GM08714 (cell line): ENCODE measurements around the gene NDUFAB1.
"Not testable (repeated sequence)": the region's sequence is repeated elsewhere in the genome, so short reads cannot be mapped to it uniquely, and the experiment has no call there.

Source experiments
- H3K4me3 ChIP-seq: fragments of 200-500 bp; sonication (Bioruptor generic); 2 replicates; pipeline ENCODE4 v1.5.1; 2014; ENCODE audit warnings: mild to moderate bottlenecking, low read length, inconsistent platforms
- ZNF274 ChIP-seq: IDR thresholded peaks from 2 replicates; pipeline ENCODE4 v1.6.1; 2012; ENCODE audit warnings: mild to moderate bottlenecking, low read depth, low read length

The NDUFAB1 gene

DNA sequence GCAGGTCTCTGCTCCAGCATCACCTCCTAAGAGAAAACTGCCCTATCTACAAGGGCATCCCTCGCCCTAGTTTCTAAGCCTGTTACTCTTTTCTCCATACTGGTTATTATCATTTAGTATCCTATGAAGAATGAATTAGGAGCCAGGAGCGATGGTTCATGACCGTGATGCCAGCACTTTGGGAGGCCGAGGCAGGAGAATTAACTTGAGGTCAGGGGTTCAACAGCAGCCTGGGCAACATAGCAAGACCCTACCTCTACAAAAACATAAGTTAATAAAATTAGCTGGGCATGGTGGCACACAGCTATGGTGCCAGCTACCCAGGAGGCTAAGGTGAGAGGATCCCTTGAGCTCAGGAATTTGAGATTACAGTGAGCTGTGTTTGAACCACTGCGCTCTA, 46.2 kb downstream of the NDUFAB1 start:
- H3K4me3 ChIP-seq = no peak overlapping the region
- TF ChIP-seq ZNF274 = no peak

DNA sequence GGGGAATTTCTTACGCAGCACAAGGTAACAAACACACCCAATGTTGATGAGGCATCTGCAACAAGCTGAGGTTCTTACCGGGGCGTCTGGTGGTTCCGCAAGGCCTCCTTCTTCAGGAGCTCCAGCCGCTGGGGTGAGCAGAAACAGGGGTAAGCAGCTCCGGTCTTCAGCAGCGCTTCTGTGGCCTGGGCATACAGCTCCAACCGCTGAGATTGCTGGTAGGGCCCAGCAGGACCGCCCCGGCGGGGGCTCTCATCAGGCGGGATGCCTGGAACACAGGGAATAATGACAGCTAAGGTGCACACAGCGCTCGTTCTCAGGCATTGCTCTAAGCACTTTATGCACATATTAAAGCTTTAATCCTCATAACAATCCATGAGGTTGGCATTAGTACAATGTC, 51.7 kb downstream of the NDUFAB1 start:
- TF ChIP-seq ZNF274 = no peak
- no peak overlapping the region for H3K4me3 ChIP-seq

DNA sequence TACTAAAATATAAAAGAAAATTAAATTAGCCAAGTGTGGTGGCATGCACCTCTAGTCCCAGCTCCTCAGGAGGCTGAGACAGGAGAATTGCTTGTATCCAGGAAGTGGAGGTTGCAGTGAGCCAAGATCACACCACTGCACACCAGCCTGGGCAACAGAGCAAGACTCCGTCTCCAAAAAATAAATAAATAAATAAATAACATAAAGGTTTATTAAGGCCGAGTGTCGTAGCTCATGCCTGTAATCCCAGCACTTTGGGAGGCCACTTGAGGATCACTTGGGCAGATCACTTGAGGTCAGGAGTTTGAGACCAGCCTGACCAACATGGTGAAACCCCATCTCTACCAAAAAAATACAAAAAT, 55.3 kb downstream of the NDUFAB1 start:
- H3K4me3 ChIP-seq = not testable (repeated sequence)

GRCh38 chr16:23539984-23540816, 55.9 kb downstream of the NDUFAB1 start:
- TF ChIP-seq ZNF274 = no peak

DNA sequence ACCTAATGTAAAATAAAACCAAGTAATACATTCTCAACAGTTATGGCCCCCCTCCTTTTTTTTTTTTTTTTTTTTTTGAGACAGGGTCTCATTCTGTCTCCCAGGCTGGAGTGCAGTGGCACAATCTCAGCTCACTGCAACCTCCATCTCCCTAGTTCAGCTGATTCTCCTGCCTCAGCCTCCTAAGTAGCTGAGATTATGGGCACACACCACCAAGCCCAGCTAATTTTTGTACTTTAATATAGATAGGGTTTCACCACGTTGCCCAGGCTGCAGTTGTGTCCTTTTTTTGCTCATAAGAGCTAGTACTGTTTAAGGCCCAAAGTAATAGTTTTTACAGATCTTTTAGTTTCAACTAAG, 57.2 kb downstream of the NDUFAB1 start:
- no peak for TF ChIP-seq ZNF274
- H3K4me3 ChIP-seq = no peak overlapping the region

More at GRCh38 chr16:23539984-23540816, 55.9 kb downstream of the NDUFAB1 start:
- no peak overlapping the region for H3K4me3 ChIP-seq

DNA sequence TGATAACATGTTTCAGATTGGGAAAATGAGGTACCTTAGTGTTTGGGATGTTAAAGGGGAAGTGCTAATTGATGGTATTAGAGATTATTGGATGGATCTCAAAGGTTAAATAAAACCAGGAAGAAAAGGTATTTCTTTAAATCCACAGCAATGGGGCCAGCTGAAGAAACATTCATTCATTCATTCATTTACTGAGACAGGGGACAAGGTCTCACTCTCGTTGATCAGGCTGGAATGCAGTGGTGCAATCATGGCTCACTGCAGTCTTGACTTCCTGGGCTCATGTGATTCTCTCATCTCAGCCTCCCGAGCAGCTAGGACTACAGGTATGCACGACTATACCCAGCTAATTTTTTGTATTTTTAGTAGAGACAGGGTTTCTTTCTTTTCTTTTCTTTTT, 58.7 kb downstream of the NDUFAB1 start:
- no peak for TF ChIP-seq ZNF274
- no peak overlapping the region for H3K4me3 ChIP-seq

DNA sequence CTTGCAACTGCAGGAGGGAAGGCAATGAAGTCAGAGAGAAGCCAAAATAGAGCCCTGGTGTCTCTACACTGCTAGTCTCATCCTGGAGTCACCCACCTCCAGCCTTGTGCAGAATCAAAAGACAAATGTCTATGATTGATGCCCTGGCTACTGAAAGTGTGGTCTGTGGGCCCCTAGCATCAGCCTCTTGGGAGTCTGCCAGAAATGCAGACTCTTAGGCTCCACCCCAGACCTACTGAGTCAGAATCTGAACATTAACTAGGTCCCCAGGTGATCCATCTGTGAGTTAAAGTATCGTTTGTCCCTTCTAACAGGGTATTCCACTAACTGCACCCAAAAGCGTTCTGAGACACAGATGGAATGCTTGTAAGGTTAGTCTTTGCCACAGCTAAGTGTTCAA, 60.2 kb downstream of the NDUFAB1 start:
- TF ChIP-seq ZNF274 = no peak

DNA sequence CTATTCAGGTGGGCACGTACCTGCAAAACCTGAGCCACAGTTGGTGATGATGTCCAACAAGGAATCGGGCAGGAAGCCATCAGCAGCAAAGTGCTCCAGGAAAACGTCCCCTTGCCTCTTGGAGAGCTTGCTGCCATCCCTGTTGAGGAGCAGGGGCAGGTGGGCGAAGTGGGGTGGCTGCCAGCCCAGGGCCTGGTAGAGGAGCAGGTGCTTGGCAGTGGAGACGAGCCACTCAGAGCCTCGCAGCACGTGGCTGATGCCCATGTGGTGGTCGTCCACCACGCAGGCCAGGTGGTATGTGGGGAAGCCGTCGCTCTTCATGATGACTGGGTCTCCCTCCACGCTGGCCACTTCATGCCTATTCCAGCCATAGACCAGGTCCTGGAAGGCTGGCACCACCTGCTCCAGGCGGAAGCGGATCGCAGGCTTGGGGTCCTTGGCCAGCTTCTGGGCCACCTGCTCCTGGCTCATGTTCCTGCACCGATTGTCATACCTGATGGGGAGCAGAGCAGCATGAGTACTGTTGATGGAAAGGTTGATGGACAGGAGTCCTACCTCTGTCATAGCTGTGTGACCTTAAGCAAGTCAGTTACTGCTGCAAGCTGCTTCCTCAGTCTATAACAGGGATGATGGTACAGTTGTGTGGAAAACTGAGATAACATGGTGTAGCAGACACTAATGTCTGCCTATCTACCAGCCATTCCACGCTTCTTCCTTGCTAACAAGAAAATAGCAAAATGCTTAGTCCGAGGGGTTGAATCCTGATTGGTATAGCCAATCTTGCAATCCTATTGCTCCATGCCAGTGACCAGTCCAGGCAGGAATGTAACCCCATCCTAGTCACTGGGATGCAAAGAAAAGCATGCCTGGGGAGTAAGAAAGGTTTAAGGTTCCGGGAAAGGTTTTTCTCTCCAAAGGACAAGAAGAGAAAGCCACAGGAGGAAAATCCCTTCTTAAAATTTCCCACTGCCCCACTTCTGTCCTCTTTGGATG, 61.0 kb downstream of the NDUFAB1 start:
- no peak for TF ChIP-seq ZNF274
- no peak overlapping the region for H3K4me3 ChIP-seq

More for the DNA sequence above, 60.2 kb downstream of the NDUFAB1 start:
- no peak overlapping the region for H3K4me3 ChIP-seq

DNA sequence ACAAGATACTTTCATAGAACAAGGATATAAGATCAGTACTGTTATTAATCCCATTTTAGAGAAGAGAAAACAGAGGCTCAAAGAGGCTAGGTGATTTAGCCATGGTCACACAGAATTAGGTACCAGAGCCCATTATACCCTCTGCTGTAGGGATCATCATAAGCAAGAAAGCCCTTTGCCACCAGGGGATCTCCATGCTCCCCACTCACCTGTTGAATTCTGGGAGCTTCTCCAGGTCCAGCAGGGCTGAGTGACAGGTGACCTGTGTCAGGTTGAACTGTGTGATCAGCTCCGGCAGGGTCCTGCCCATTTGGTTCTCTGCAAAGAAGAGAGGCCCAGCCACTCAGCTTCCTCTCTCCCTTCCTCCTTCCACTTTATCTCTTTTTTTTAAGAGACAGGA, 63.7 kb downstream of the NDUFAB1 start:
- no peak overlapping the region for H3K4me3 ChIP-seq
- no peak for TF ChIP-seq ZNF274
